ENCODE data around the gene LMBR1. TPM values are rescaled to one million over a fixed set of nuclear protein-coding genes. Genes with fewer than 3 reads are reported as not detected.

LMBR1 gene
- total and polyA plus RNA-seq, 4 donors: 11.2 to 35.7 (median 17.9) TPM

GRCh38 chr7:156832195-156832877 lies 60.6 kb downstream of the LMBR1 start:
- no peak overlapping the region for H3K9ac ChIP-seq (ENCODE audit: low read depth in 1 of 2, low read length in 2 of 2)
- TF ChIP-seq, protein P1, sequence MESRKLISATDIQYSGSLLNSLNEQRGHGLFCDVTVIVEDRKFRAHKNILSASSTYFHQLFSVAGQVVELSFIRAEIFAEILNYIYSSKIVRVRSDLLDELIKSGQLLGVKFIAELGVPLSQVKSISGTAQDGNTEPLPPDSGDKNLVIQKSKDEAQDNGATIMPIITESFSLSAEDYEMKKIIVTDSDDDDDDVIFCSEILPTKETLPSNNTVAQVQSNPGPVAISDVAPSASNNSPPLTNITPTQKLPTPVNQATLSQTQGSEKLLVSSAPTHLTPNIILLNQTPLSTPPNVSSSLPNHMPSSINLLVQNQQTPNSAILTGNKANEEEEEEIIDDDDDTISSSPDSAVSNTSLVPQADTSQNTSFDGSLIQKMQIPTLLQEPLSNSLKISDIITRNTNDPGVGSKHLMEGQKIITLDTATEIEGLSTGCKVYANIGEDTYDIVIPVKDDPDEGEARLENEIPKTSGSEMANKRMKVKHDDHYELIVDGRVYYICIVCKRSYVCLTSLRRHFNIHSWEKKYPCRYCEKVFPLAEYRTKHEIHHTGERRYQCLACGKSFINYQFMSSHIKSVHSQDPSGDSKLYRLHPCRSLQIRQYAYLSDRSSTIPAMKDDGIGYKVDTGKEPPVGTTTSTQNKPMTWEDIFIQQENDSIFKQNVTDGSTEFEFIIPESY (IDR thresholded peaks at IDR 0.05): no peak
- TF ChIP-seq NR2F2 (IDR thresholded peaks at IDR 0.05) (no peak), RAD21 (IDR thresholded peaks at IDR 0.05) (no peak), GABPA (IDR thresholded peaks at IDR 0.05 in 1 of 2, conservative IDR thresholded peaks at IDR 0.05 in 1 of 2) (no peak), HNF4G (IDR thresholded peaks at IDR 0.05) (no peak), SP1 (IDR thresholded peaks at IDR 0.05) (no peak), RXRA (IDR thresholded peaks at IDR 0.05) (no peak)
- TF ChIP-seq, protein P2, sequence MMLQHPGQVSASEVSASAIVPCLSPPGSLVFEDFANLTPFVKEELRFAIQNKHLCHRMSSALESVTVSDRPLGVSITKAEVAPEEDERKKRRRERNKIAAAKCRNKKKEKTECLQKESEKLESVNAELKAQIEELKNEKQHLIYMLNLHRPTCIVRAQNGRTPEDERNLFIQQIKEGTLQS (IDR thresholded peaks at IDR 0.05): no peak
- TF ChIP-seq, protein P3, sequence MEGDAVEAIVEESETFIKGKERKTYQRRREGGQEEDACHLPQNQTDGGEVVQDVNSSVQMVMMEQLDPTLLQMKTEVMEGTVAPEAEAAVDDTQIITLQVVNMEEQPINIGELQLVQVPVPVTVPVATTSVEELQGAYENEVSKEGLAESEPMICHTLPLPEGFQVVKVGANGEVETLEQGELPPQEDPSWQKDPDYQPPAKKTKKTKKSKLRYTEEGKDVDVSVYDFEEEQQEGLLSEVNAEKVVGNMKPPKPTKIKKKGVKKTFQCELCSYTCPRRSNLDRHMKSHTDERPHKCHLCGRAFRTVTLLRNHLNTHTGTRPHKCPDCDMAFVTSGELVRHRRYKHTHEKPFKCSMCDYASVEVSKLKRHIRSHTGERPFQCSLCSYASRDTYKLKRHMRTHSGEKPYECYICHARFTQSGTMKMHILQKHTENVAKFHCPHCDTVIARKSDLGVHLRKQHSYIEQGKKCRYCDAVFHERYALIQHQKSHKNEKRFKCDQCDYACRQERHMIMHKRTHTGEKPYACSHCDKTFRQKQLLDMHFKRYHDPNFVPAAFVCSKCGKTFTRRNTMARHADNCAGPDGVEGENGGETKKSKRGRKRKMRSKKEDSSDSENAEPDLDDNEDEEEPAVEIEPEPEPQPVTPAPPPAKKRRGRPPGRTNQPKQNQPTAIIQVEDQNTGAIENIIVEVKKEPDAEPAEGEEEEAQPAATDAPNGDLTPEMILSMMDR (IDR thresholded peaks at IDR 0.05; ENCODE audit: low read depth, low read length, missing input control): no peak
- H3K4me1 ChIP-seq (ENCODE audit: control insufficient read depth in 4 of 4, insufficient read depth in 4 of 4, low read length in 3 of 4): peaks cover 0 to 1% (median 0%) of the 10 kb centered on the region in 4 donors
- H3K27ac ChIP-seq (ENCODE audit: low read depth in 1 of 2, low read length in 2 of 2): no peak overlapping the region
- 95% methylated on average over 1 of the region's 1 CpG for WGBS
- no peak overlapping the region for H3K4me3 ChIP-seq (ENCODE audit: low read depth in 1 of 3, low read length in 3 of 3)
- no peak for DNase-seq (ENCODE audit: low spot score)
- H3K9me3 ChIP-seq (ENCODE audit: control insufficient read depth in 4 of 4, low read length in 3 of 4): no peaks in the 10 kb centered on the region
- peaks cover 0 to 15% (median 1%) of the 10 kb centered on the region in 4 donors for H3K36me3 ChIP-seq (ENCODE audit: control insufficient read depth in 4 of 4, insufficient read depth in 3 of 4, low read depth in 1 of 4, low read length in 3 of 4)
- H3K27me3 ChIP-seq (ENCODE audit: control insufficient read depth in 4 of 4, insufficient read depth in 4 of 4, low read length in 3 of 4): no peaks in the 10 kb centered on the region

- 93% methylated on average over 6 of the region's 6 CpGs for WGBS
- Histone ChIP-seq H3K9me3 (ENCODE audit: control insufficient read depth in 4 of 4, low read length in 3 of 4) (no peaks in the 10 kb centered on the region), H3K4me3 (ENCODE audit: low read depth in 1 of 3, low read length in 3 of 3) (no peak overlapping the region), H3K9ac (ENCODE audit: low read depth in 1 of 2, low read length in 2 of 2) (no peak overlapping the region), H3K36me3 (ENCODE audit: control insufficient read depth in 4 of 4, insufficient read depth in 3 of 4, low read depth in 1 of 4, low read length in 3 of 4) (peaks cover 0 to 14% (median 1%) of the 10 kb centered on the region in 4 donors), H3K27me3 (ENCODE audit: control insufficient read depth in 4 of 4, insufficient read depth in 4 of 4, low read length in 3 of 4) (no peaks in the 10 kb centered on the region), H3K4me1 (ENCODE audit: control insufficient read depth in 4 of 4, insufficient read depth in 4 of 4, low read length in 3 of 4) (peaks cover 0 to 1% (median 0%) of the 10 kb centered on the region in 4 donors), H3K27ac (ENCODE audit: low read depth in 1 of 2, low read length in 2 of 2) (no peak overlapping the region)
- no peak for DNase-seq (ENCODE audit: low spot score)
- TF ChIP-seq EGR1 (IDR thresholded peaks at IDR 0.05; ENCODE audit: low read depth in 2 of 2): no peak
- TF ChIP-seq HNF4G (IDR thresholded peaks at IDR 0.05): no peak
- TF ChIP-seq FOXA2 (IDR thresholded peaks at IDR 0.05): no peak
- no peak for TF ChIP-seq HNF4A (conservative IDR thresholded peaks at IDR 0.05)
- no peak for TF ChIP-seq TAF1 (conservative IDR thresholded peaks at IDR 0.05)
Measured at GRCh38 chr7:156829669-156830336, 63.2 kb downstream of the LMBR1 start.
